GM19035 (cell line): Measurements from ENCODE around the gene INSL4.

Experiments used
- ATAC-seq: cut with Tn5 transposase; IDR thresholded peaks from one replicate; pipeline ENCODE4 v1.9.1; 2021; ENCODE audit not compliant: unreplicated experiment

INSL4 gene

DNA sequence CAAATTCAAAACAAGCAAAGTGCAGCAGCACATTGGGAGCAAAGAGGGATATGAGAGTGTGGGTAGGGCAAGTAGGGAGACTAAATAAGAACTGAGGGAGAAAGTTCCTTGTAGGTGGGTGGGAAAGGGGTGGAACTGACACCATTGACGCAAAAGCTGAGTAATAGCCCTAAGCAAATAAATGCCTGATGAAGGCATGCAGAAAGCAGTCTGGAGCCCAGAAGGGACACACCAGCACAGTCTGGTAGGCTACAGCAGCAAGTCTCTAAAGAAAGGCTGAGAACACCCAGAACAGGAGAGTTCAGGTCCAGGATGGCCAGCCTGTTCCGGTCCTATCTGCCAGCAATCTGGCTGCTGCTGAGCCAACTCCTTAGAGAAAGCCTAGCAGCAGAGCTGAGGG lies at the start of gene INSL4:
INSL4 (plus strand) TSS at position 208 of the 400 bp plus-strand sequence; CDS start at position 313, 105 bp downstream.
- no peak for ATAC-seq

DNA sequence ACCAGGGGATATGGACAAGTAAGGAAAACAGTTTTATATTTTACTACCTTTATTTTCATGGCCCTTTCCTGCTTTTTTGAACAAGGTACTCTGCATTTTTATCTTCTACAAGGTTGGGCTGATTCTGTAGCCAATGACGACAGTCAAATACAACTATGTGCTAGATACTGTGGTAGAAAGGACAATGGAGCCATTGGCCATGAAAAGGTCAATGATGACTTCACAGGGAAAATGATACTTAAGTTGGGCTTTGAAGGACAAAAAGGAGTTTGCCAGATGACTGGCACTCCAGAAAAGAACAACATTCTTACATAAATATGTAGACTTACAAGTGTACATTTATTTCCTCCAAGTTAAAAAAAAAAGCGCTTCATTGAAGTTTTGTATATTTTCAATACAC lies 46.4 kb upstream of the INSL4 start:
- no peak for ATAC-seq

GRCh38 chr9:5185220-5185840 lies 45.9 kb upstream of the INSL4 start, which contains the start of gene INSL6:
Gene INSL6, minus strand, starts transcription at chr9:5185639. Its CDS starts 37 bp downstream, at chr9:5185602.
- ATAC-seq: no peak

DNA sequence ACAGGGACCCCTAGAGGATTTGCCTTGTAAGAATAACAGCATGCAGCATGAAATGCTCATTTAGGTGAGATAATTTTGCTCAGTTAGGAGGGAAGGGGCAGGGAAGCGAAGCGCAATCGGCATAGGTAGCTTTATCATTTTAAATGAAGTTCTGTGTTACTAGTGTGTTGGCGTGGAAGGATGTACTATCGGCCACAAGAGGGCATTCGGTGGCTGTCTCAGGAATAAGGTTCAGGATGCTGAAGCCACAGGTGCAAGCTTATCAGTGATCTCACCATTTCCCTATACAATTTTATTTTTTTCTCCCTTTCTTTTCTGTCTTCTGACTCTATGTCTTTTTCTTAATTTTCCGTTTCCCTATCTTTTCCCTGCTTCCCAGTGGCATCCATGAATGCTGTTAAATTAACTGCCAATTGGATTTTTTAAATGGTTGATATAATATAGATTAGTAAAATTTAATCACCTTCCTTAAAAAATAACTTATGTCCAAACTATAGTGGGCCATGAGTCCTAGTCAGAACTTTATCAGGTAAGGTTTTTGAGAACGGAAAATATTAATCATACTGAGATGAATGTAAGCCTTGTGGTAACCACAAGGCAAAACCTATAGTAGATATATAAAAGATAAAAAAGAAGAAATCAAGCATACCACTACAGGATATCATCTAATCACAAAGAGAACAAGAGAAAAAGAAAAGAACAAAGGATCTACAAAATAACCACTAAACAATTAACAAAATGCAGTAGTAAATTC lies 44.6 kb upstream of the INSL4 start:
- ATAC-seq: no peak

GRCh38 chr9:5188060-5188984 lies 42.9 kb upstream of the INSL4 start:
- no peak for ATAC-seq

DNA sequence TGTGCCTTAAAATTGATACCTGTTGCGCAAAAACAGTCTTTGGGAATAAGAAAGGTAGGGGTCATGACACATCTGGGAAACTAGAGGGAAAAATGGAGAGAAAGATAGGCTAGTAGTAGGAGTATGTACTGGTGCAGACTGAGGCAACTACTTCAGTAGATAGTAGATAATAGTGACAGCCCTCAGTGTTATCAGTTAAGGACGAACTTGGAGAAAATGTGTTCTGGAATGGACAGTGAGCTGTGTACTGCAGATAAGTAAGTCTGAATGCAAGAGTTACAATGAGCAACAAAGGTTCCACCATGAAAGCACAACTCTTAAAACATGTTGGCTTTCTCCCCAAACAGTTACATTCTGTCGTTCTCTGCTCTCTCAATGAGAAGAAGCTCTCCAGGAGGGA lies 39.2 kb upstream of the INSL4 start:
- no peak for ATAC-seq

- ATAC-seq: no peak
These were observed 37.9 kb upstream of the INSL4 start for GRCh38 chr9:5193345-5193744.

GRCh38 chr9:5195463-5195862 lies 35.8 kb upstream of the INSL4 start:
- ATAC-seq: no peak

- no peak for ATAC-seq
These were observed 26.1 kb upstream of the INSL4 start for GRCh38 chr9:5205071-5205470.

DNA sequence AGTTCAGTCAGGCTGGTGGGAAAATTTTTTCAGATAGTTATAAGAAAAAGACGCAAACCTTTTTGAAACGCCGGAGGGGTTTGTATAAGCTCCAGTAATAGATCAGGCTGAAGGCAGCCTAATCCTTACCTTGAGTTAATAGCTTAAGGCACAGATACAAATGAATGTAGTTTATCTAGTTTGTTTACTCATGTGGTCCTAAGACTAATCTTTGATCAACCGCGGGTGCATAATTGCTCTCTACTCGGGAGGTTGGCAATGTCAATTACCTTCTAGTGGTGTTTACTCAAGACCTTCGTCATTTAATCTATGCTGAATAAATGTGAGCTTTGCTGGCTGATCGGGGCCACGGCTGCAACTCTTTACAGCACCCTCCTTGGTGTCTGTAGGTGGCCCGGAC lies 665 bp upstream of the INSL4 start:
- no peak for ATAC-seq

DNA sequence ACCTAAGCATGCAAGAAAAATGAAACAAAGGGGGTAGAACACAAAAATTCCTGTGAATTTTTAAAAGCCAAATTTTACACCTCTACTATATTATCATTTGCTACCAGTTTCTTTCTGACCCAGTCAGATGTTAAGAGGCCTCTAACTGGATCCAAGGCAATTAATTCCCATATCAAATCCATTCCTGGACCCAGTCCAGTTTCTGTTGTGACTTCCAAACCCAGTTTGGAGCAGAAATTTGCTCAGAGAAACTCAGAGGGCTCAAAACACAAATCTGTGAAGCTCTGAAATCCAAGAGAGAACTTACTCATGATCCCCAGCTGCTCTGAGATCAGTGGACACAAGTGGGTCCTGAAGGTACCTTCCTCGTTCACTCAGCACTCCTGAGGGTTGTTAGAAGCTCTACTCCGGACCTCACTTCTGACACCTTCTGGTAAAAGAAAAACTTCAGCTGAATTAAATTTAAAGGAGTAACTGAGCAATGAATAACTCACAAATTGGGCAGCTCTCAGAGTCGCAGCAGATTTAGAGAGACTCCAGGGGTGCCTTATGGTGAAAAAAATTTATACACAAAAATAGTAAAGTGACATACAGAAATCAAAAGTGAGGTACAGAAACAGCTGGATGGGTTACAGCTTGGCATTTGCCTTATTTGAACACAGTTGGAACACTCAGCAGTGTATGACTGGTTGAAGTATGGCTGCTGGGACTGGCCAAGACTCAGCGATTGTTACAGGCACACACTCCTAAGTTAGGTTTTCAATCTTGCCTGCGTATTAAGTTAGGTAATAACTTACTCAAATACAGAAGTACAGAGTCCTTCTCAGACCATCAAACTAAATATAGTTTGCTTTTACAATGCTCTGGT lies 32.4 kb downstream of the INSL4 start:
- no peak for ATAC-seq

GRCh38 chr9:5264219-5264595 lies 33.0 kb downstream of the INSL4 start:
- ATAC-seq: no peak

DNA sequence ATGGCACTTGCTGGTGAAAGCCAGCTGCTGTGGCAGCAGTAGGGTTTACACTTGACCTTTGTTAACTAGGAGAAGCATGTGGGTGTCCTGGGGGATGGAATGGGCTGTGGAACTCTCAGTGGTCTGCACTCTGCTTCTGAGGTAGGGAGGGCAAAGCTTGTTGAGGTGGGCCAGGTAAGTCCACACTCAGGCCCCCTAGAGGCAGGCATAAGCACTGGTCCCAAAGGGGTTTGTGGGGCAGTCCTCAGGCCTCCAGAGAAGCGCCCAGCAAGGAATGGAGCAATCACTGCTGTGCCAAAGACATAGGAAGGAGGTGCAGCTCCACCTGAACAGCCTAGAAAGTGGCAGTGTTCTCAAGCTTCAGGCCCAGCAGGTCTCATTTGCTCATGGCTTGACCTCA lies 34.7 kb downstream of the INSL4 start:
- no peak for ATAC-seq

- ATAC-seq: no peak
These were observed 38.1 kb downstream of the INSL4 start for GRCh38 chr9:5269249-5269715.

GRCh38 chr9:5274770-5275169 lies 43.6 kb downstream of the INSL4 start:
- ATAC-seq: no peak

- ATAC-seq: no peak
These were observed 47.3 kb downstream of the INSL4 start for GRCh38 chr9:5278486-5278885.
